Upper lobe of left lung (tissue), 6 donors: ENCODE results near the gene DCTPP1. TPM values are rescaled to one million over a fixed set of nuclear protein-coding genes. Genes with fewer than 3 reads are reported as not detected.

ENCODE experiments used
- ATAC-seq, 2 donors: fragments of 200-7000 bp; cut with Tn5 transposase; one replicate each; pipeline ENCODE4 v1.9.1; 2022; ENCODE audit warnings: mild to moderate bottlenecking in 2 of 2, moderate library complexity in 2 of 2; ENCODE audit not compliant: low FRiP score in 2 of 2
- DNase-seq, 2 donors: peaks; one replicate each; pipeline ENCODE4 v3.0.0-alpha.2; 2019 to 2020
- H3K27ac ChIP-seq, 4 donors: fragments of 200-600 bp; sonication (generic); one replicate each; pipeline ENCODE4 v1.5.1; 2016 to 2019
- H3K27me3 ChIP-seq, 4 donors: fragments of 200-600 bp; sonication (generic); one replicate each; pipeline ENCODE4 v1.5.1; 2017 to 2019
- H3K36me3 ChIP-seq, 4 donors: fragments of 200-600 bp; sonication (generic); one replicate each; pipeline ENCODE4 v1.5.1; 2016 to 2019
- H3K4me1 ChIP-seq, 4 donors: fragments of 200-600 bp; sonication (generic); one replicate each; pipeline ENCODE4 v1.5.1; 2018 to 2019
- H3K4me3 ChIP-seq, 4 donors: fragments of 200-600 bp; sonication (generic); one replicate each; pipeline ENCODE4 v1.5.1; 2017 to 2019; ENCODE audit warnings: mild to moderate bottlenecking in 2 of 4, moderate library complexity in 1 of 4
- H3K9me3 ChIP-seq, 4 donors: fragments of 200-600 bp; sonication (generic); one replicate each; pipeline ENCODE4 v1.5.1; 2018 to 2019
- EP300 ChIP-seq, 4 donors: sonication (generic); formaldehyde crosslinking; IDR thresholded peaks; one replicate each; pipeline ENCODE4 v1.5.1; 2017; ENCODE audit warnings: antibody characterized with exemption in 4 of 4, control low read depth in 2 of 4
- POLR2A ChIP-seq, 4 donors: fragments of 450-650 bp; IDR thresholded peaks; one replicate each; pipeline ENCODE4 v1.5.1; 2016 to 2017; ENCODE audit warnings: antibody characterized with exemption in 4 of 4, mild to moderate bottlenecking in 2 of 4
- POLR2AphosphoS5 ChIP-seq, 2 donors: sonication (generic); formaldehyde crosslinking; IDR thresholded peaks; one replicate each; pipeline ENCODE4 v1.5.1; 2017; ENCODE audit warnings: antibody characterized with exemption in 2 of 2
- WGBS, 2 donors: methylation state at CpG; one replicate each; pipeline ENCODE4 v1.1.5; 2017 to 2018; 5-methylcytosine and 5-hydroxymethylcytosine counted together
- total RNA-seq, 6 donors: library from RNA; depleted of rRNA in 4 of 6; stranded (reverse); fragments of >200 nt in 4 of 6; gene quantifications; one replicate each; pipeline versions ENCODE4 v1.1.0 to v1.2.1, GENCODE V29; 2016 to 2021
- TF ChIP-seq, protein P1 (sequence below), 6 experiments: fragments of 450-650 bp in 4 of 6; fragments of 200-600 bp in 2 of 6; sonication (generic) in 2 of 6; IDR thresholded peaks; one replicate each; pipeline ENCODE4 v1.5.1; 2016 to 2019; ENCODE audit warnings: antibody characterized with exemption in 6 of 6
- donor health status: DM: no; HTN: no; CAD: no; lungs with moderate emphysema.
- donor health status: DM: no; HTN: yes; CAD: no; lungs with severe emphysema.

The DCTPP1 gene
- total RNA-seq, 6 donors from 2014 or later = 4.2 to 31.8 (median 20.0) TPM

DNA sequence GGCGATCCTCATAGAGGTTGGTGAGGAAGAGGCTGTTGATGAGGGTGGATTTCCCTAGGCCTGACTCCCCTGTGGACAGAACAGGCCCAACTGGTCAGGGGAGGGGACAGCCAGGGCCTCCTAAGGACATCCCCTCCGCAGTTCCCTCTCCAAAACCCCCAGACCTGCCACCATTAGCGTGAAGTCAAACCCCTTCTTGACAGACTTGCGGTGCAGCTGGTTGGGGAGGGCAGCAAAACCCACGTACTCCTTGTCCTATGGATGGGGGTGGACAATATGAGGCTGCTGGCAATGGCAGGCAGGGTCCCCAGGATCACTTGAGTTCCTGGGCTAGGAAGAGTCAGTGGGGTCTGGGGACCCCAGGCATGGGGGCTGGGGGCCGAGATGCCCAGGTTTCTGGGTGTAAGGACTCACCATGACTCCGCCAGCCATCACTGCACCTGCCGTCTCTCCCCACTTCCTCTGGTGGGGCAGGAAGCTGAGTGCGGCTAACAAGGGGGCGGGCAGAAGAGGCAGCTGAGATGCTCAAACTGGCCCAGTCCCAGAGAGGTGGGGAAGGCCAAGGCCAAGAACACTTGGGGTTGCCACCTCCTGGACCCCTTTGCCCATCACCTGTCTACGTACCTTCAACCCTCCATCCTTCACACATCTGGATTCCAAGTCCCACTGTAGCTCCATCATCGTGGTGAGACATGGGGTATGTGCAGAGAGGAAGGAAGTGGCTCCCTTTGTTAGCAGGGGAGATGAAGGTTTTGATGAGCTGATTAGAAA, 47.5 kb downstream of the DCTPP1 start, which contains the start of gene SEPTIN1:
Gene SEPTIN1, minus strand, starts transcription at position 451 of the 771 bp plus-strand sequence. Its CDS starts 19 bp downstream, at position 432.
- DNase-seq (peak in 1 of 2 donors; percentile 42), ATAC-seq (no peak)
- H3K9me3 ChIP-seq = no peaks in the 10 kb centered on the region
- no peaks in the 10 kb centered on the region for H3K27me3 ChIP-seq
- H3K36me3 ChIP-seq = no peaks in the 10 kb centered on the region
- 50 to 64% methylated on average over 3 to 12 of the region's 12 CpGs for WGBS, 2 donors
- TF ChIP-seq POLR2AphosphoS5 (IDR thresholded peaks at IDR 0.05) = peak in 1 of 2 donors; percentile 15
- TF ChIP-seq POLR2A (IDR thresholded peaks at IDR 0.05) = peak in 1 of 4 donors; percentile 34
- no peak for TF ChIP-seq EP300 (IDR thresholded peaks at IDR 0.05)
- TF ChIP-seq, protein P1, sequence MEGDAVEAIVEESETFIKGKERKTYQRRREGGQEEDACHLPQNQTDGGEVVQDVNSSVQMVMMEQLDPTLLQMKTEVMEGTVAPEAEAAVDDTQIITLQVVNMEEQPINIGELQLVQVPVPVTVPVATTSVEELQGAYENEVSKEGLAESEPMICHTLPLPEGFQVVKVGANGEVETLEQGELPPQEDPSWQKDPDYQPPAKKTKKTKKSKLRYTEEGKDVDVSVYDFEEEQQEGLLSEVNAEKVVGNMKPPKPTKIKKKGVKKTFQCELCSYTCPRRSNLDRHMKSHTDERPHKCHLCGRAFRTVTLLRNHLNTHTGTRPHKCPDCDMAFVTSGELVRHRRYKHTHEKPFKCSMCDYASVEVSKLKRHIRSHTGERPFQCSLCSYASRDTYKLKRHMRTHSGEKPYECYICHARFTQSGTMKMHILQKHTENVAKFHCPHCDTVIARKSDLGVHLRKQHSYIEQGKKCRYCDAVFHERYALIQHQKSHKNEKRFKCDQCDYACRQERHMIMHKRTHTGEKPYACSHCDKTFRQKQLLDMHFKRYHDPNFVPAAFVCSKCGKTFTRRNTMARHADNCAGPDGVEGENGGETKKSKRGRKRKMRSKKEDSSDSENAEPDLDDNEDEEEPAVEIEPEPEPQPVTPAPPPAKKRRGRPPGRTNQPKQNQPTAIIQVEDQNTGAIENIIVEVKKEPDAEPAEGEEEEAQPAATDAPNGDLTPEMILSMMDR (IDR thresholded peaks at IDR 0.05) = no peak
- H3K4me3 ChIP-seq = peak within 1 kb of the TSS in 3 of 4 donors; percentile 7 to 33 (median 23)
- peak within 1 kb of the TSS in 2 of 4 donors; percentile 49 to 57 for H3K27ac ChIP-seq
- H3K4me1 ChIP-seq = peaks cover 8 to 11% (median 9%) of the 10 kb centered on the region in 4 donors

GRCh38 chr16:30381291-30382041, 48.4 kb downstream of the DCTPP1 start:
- H3K9me3 ChIP-seq = no peaks in the 10 kb centered on the region
- TF ChIP-seq EP300 (IDR thresholded peaks at IDR 0.05) = no peak
- TF ChIP-seq POLR2AphosphoS5 (IDR thresholded peaks at IDR 0.05) = no peak
- no peak for TF ChIP-seq POLR2A (IDR thresholded peaks at IDR 0.05)
- H3K4me1 ChIP-seq = peaks cover 13 to 19% (median 17%) of the 10 kb centered on the region in 4 donors
- no peaks in the 10 kb centered on the region for H3K27me3 ChIP-seq
- no peak for DNase-seq
- 84 to 95% methylated on average over 9 to 13 of the region's 13 CpGs for WGBS, 2 donors
- no peaks in the 10 kb centered on the region for H3K36me3 ChIP-seq
- ATAC-seq = no peak
- peak overlapping the region in 1 of 4 donors; percentile 33 for H3K4me3 ChIP-seq
- peak overlapping the region in 2 of 4 donors; percentile 49 to 57 for H3K27ac ChIP-seq

GRCh38 chr16:30380803-30381208, 49.0 kb downstream of the DCTPP1 start:
- no peak for DNase-seq
- WGBS, 2 donors = 83 to 91% methylated on average over 4 to 6 of the region's 6 CpGs
- no peaks in the 10 kb centered on the region for H3K9me3 ChIP-seq
- no peak for ATAC-seq
- TF ChIP-seq EP300 (IDR thresholded peaks at IDR 0.05) = no peak
- no peak for TF ChIP-seq POLR2A (IDR thresholded peaks at IDR 0.05)
- no peak for TF ChIP-seq POLR2AphosphoS5 (IDR thresholded peaks at IDR 0.05)
- TF ChIP-seq, protein P1 (IDR thresholded peaks at IDR 0.05) = no peak
- H3K4me1 ChIP-seq = peaks cover 13 to 19% (median 17%) of the 10 kb centered on the region in 4 donors
- no peaks in the 10 kb centered on the region for H3K36me3 ChIP-seq
- peak overlapping the region in 1 of 4 donors; percentile 17 for H3K27ac ChIP-seq
- no peak overlapping the region for H3K4me3 ChIP-seq
- no peaks in the 10 kb centered on the region for H3K27me3 ChIP-seq

- Histone ChIP-seq H3K9me3 (no peaks in the 10 kb centered on the region), H3K27ac (peak overlapping the region in 1 of 4 donors; percentile 17), H3K36me3 (no peaks in the 10 kb centered on the region), H3K27me3 (no peaks in the 10 kb centered on the region), H3K4me1 (peaks cover 13 to 19% (median 17%) of the 10 kb centered on the region in 4 donors), H3K4me3 (no peak overlapping the region)
- 95 to 96% methylated on average over 4 of the region's 4 CpGs for WGBS, 2 donors
- ATAC-seq (no peak), DNase-seq (no peak)
- TF ChIP-seq, protein P1 (IDR thresholded peaks at IDR 0.05) = no peak
- TF ChIP-seq POLR2A (IDR thresholded peaks at IDR 0.05) (no peak), EP300 (IDR thresholded peaks at IDR 0.05) (no peak), POLR2AphosphoS5 (IDR thresholded peaks at IDR 0.05) (no peak)
Observed at GRCh38 chr16:30380072-30380802, 49.6 kb downstream of the DCTPP1 start.
